GM23338 (cell line): Measurements from ENCODE around the gene OR52R1. TPM values are rescaled to one million over a fixed set of nuclear protein-coding genes. Genes with fewer than 3 reads are reported as not detected.

ENCODE experiments used
- ATAC-seq: fragments of 200-7000 bp; cut with Tn5 transposase; 3 replicates; pipeline ENCODE4 v1.9.1; 2020
- DNase-seq: peaks from one replicate; pipeline ENCODE4 v3.0.0-alpha.2; 2015; ENCODE audit warnings: low spot score
- H2AFZ ChIP-seq: fragments of 200-600 bp; sonication (generic); 2 replicates; pipeline ENCODE4 v1.8.0; 2016; ENCODE audit warnings: antibody characterized with exemption, mild to moderate bottlenecking, moderate library complexity
- H3F3A ChIP-seq: fragments of 200-600 bp; sonication (generic); replicated peaks from 2 replicates; pipeline ENCODE4 v1.8.0; 2017; ENCODE audit warnings: antibody characterized with exemption, mixed run types, low read depth
- H3K27ac ChIP-seq: fragments of 200-600 bp; sonication (generic); 2 replicates; pipeline ENCODE4 v1.6.1; 2016; ENCODE audit warnings: low read depth
- H3K27me3 ChIP-seq: fragments of 200-600 bp; sonication (generic); 2 replicates; pipeline ENCODE4 v1.8.0; 2016; ENCODE audit warnings: mild to moderate bottlenecking, mixed run types, moderate library complexity; ENCODE audit not compliant: insufficient read depth
- H3K36me3 ChIP-seq: fragments of 200-600 bp; sonication (generic); 2 replicates; pipeline ENCODE4 v1.8.0; 2016; ENCODE audit warnings: mild to moderate bottlenecking; ENCODE audit not compliant: insufficient read depth
- H3K4me1 ChIP-seq: fragments of 200-600 bp; sonication (generic); 2 replicates; pipeline ENCODE4 v1.8.0; 2016; ENCODE audit warnings: mild to moderate bottlenecking, moderate library complexity; ENCODE audit not compliant: insufficient read depth
- H3K4me2 ChIP-seq: fragments of 200-600 bp; sonication (generic); 2 replicates; pipeline ENCODE4 v1.7.1; 2017; ENCODE audit warnings: mixed run types
- H3K4me3 ChIP-seq: fragments of 200-600 bp; sonication (generic); 2 replicates; pipeline ENCODE4 v1.6.1; 2016; ENCODE audit warnings: mixed run types
- H3K79me2 ChIP-seq: fragments of 200-600 bp; sonication (generic); replicated peaks from 2 replicates; pipeline ENCODE4 v1.8.0; 2017; ENCODE audit warnings: mild to moderate bottlenecking; ENCODE audit not compliant: insufficient read depth
- H3K9me2 ChIP-seq: fragments of 200-600 bp; sonication (generic); 2 replicates; pipeline ENCODE4 v1.8.0; 2017; ENCODE audit not compliant: insufficient read depth
- H4K20me1 ChIP-seq: fragments of 200-600 bp; sonication (generic); replicated peaks from 2 replicates; pipeline ENCODE4 v1.8.0; 2017; ENCODE audit warnings: mild to moderate bottlenecking; ENCODE audit not compliant: insufficient read depth
- H3K27ac Mint-ChIP-seq: 2 replicates; pipeline ENCODE4 v1.8.0; 2020; ENCODE audit warnings: inconsistent platforms, mild to moderate bottlenecking, moderate library complexity, mixed read lengths
- H3K27me3 Mint-ChIP-seq: 3 replicates; pipeline ENCODE4 v1.8.0; 2022; ENCODE audit warnings: low read depth, mild to moderate bottlenecking, moderate library complexity, mixed read lengths, inconsistent platforms; ENCODE audit not compliant: insufficient read depth, poor library complexity
- H3K36me3 Mint-ChIP-seq: 3 replicates; pipeline ENCODE4 v1.8.0; 2021; ENCODE audit warnings: low read depth, mild to moderate bottlenecking, inconsistent platforms, moderate library complexity, mixed read lengths
- H3K4me1 Mint-ChIP-seq: 3 replicates; pipeline ENCODE4 v1.8.0; 2020; ENCODE audit warnings: mild to moderate bottlenecking, inconsistent platforms, mixed read lengths
- H3K4me3 Mint-ChIP-seq: 3 replicates; pipeline ENCODE4 v1.8.0; 2021; ENCODE audit warnings: moderate library complexity, mild to moderate bottlenecking, inconsistent platforms, mixed read lengths
- H3K9me3 Mint-ChIP-seq: 3 replicates; pipeline ENCODE4 v1.8.0; 2020; ENCODE audit warnings: moderate library complexity, mild to moderate bottlenecking, inconsistent platforms, mixed read lengths
- CREB1 ChIP-seq: fragments of 250-450 bp; sonication (Bioruptor Pico); IDR thresholded peaks from 2 replicates; pipeline ENCODE4 v1.5.0; 2020; ENCODE audit warnings: low read depth, mild to moderate bottlenecking, moderate library complexity
- EZH2 ChIP-seq: fragments of 200-600 bp; sonication (generic); IDR thresholded peaks from one replicate; pipeline ENCODE4 v1.8.0; 2017; ENCODE audit warnings: antibody characterized with exemption, mild to moderate bottlenecking, low read depth; ENCODE audit not compliant: unreplicated experiment
- EZH2phosphoT487 ChIP-seq: fragments of 200-600 bp; sonication (generic); IDR thresholded peaks from one replicate; pipeline ENCODE4 v1.8.1; 2018; ENCODE audit warnings: antibody characterized with exemption; ENCODE audit not compliant: unreplicated experiment
- JUNB ChIP-seq: IDR thresholded peaks from one replicate; pipeline ENCODE4 v1.6.1; 2016; ENCODE audit warnings: antibody characterized with exemption; ENCODE audit not compliant: unreplicated experiment
- NANOG ChIP-seq: IDR thresholded peaks from 2 replicates; pipeline ENCODE4 v1.6.1; 2016; ENCODE audit warnings: antibody characterized with exemption, borderline replicate concordance
- POLR2AphosphoS5 ChIP-seq: IDR thresholded peaks from 2 replicates; pipeline ENCODE4 v1.6.1; 2016; ENCODE audit warnings: antibody characterized with exemption, low read depth
- STAT1 ChIP-seq: IDR thresholded peaks from one replicate; pipeline ENCODE4 v1.6.1; 2016; ENCODE audit warnings: antibody characterized with exemption; ENCODE audit not compliant: unreplicated experiment
- ZNF331 ChIP-seq: fragments of 250-450 bp; sonication (Bioruptor Pico); IDR thresholded peaks from 2 replicates; pipeline ENCODE4 v1.5.0; 2020; ENCODE audit warnings: low read depth, mild to moderate bottlenecking, moderate library complexity
- polyA plus RNA-seq: library from polyadenylated mRNA; unstranded; fragments of >200 nt; fragmentation: Nextera tagmentation; extraction: Ambion mirVana; gene quantifications from 2 replicates; pipeline ENCODE4 v1.2.1, GENCODE V29; 2016
- total RNA-seq: library from RNA; depleted of rRNA; stranded (reverse); fragments of >200 nt; shearing (Covaris generic); gene quantifications from 2 replicates; pipeline ENCODE4 v1.2.3, GENCODE V29; 2014
- TF ChIP-seq, protein P1 (sequence below), 2 experiments: fragments of 200-600 bp in 1 of 2; sonication (generic) in 1 of 2; conservative IDR thresholded peaks; 2 replicates each; pipeline versions ENCODE4 v1.5.1 to v1.6.1; 2016 to 2017; ENCODE audit warnings: antibody characterized with exemption in 2 of 2, low read depth in 2 of 2, mild to moderate bottlenecking in 2 of 2, moderate library complexity in 1 of 2
- TF ChIP-seq, protein P2 (sequence below): IDR thresholded peaks from 2 replicates; pipeline ENCODE4 v1.6.1; 2016; ENCODE audit warnings: antibody characterized with exemption
- TF ChIP-seq, protein P3 (sequence below): fragments of 250-450 bp; sonication (Bioruptor Pico); IDR thresholded peaks from 2 replicates; pipeline ENCODE4 v1.5.0; 2020; ENCODE audit warnings: mild to moderate bottlenecking, moderate library complexity

The OR52R1 gene
- total and polyA plus RNA-seq, 2 experiments from 2014 or later: not detected

DNA sequence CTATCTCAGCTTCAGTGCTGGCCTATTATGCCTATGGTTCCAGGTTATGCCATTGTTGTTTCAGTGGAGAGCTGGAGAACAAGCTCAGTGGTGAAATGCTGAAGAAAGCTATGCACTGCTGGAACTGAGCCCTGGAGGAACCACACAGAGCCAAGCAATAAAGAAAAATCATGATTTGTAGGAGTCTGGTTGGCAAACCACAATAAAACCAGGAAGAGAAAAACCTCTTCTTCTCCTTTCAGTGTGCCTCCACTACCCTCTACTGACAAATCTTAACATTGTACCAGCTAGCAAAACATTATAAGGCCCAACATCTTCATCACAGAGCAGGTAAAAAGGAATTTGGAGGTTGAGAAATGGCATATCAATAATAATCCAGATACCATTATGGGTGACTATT lies 22.2 kb upstream of the OR52R1 start:
- DNase-seq: peak; percentile 41
- H3K4me1 ChIP-seq: no peaks in the 10 kb centered on the region
- H2AFZ ChIP-seq: peak overlapping the region; percentile 57; the same call in 1 of the 2 replicates
- peak; percentile 57 for ATAC-seq
- no peak overlapping the region for H3K4me3 ChIP-seq
- Mint-ChIP-seq H3K9me3 (no peaks in the 10 kb centered on the region), H3K27me3 (no peaks in the 10 kb centered on the region), H3K36me3 (no peaks in the 10 kb centered on the region), H3K4me3 (no peak overlapping the region), H3K27ac (no peak overlapping the region), H3K4me1 (no peaks in the 10 kb centered on the region; the same call in 2 of the 3 replicates)
- no peaks in the 10 kb centered on the region for H3K79me2 ChIP-seq
- TF ChIP-seq ZNF331 (CRISPR knock-in tag): no peak
- TF ChIP-seq, protein P1, sequence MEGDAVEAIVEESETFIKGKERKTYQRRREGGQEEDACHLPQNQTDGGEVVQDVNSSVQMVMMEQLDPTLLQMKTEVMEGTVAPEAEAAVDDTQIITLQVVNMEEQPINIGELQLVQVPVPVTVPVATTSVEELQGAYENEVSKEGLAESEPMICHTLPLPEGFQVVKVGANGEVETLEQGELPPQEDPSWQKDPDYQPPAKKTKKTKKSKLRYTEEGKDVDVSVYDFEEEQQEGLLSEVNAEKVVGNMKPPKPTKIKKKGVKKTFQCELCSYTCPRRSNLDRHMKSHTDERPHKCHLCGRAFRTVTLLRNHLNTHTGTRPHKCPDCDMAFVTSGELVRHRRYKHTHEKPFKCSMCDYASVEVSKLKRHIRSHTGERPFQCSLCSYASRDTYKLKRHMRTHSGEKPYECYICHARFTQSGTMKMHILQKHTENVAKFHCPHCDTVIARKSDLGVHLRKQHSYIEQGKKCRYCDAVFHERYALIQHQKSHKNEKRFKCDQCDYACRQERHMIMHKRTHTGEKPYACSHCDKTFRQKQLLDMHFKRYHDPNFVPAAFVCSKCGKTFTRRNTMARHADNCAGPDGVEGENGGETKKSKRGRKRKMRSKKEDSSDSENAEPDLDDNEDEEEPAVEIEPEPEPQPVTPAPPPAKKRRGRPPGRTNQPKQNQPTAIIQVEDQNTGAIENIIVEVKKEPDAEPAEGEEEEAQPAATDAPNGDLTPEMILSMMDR (conservative IDR thresholded peaks at IDR 0.05; ENCODE audit: low read depth in 2 of 2): peak; percentile 54 to 67
- no peak overlapping the region for H3K4me2 ChIP-seq
- no peak overlapping the region for H3K27ac ChIP-seq
- no peaks in the 10 kb centered on the region for H3K27me3 ChIP-seq
- 0 out of 2 replicates have a peak, but pooled peaks cover 7% of the 10 kb centered on the region for H3K9me2 ChIP-seq
- no peaks in the 10 kb centered on the region for H4K20me1 ChIP-seq
- no peaks in the 10 kb centered on the region for H3F3A ChIP-seq
- H3K36me3 ChIP-seq: no peaks in the 10 kb centered on the region

- no peak overlapping the region for H3K4me3 Mint-ChIP-seq
- H3K4me1 Mint-ChIP-seq: no peaks in the 10 kb centered on the region; the same call in 2 of the 3 replicates
- no peaks in the 10 kb centered on the region for H3K36me3 ChIP-seq
- no peak for DNase-seq
- no peak for ATAC-seq
- H3K27me3 ChIP-seq: no peaks in the 10 kb centered on the region
- no peaks in the 10 kb centered on the region for H3F3A ChIP-seq
- no peak overlapping the region for H3K4me2 ChIP-seq
- no peak overlapping the region for H3K4me3 ChIP-seq
- no peaks in the 10 kb centered on the region for H3K36me3 Mint-ChIP-seq
- H3K79me2 ChIP-seq: no peaks in the 10 kb centered on the region
- no peak overlapping the region for H3K27ac ChIP-seq
- no peak overlapping the region for H3K27ac Mint-ChIP-seq
- H3K4me1 ChIP-seq: no peaks in the 10 kb centered on the region
- H3K27me3 Mint-ChIP-seq: no peaks in the 10 kb centered on the region
- no peaks in the 10 kb centered on the region for H4K20me1 ChIP-seq
- H2AFZ ChIP-seq: no peak overlapping the region
- no peaks in the 10 kb centered on the region for H3K9me3 Mint-ChIP-seq
- H3K9me2 ChIP-seq: 0 out of 2 replicates have a peak, but pooled peaks cover 11% of the 10 kb centered on the region
- TF ChIP-seq, protein P2, sequence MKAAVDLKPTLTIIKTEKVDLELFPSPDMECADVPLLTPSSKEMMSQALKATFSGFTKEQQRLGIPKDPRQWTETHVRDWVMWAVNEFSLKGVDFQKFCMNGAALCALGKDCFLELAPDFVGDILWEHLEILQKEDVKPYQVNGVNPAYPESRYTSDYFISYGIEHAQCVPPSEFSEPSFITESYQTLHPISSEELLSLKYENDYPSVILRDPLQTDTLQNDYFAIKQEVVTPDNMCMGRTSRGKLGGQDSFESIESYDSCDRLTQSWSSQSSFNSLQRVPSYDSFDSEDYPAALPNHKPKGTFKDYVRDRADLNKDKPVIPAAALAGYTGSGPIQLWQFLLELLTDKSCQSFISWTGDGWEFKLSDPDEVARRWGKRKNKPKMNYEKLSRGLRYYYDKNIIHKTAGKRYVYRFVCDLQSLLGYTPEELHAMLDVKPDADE: no peak
- TF ChIP-seq NANOG: no peak
- TF ChIP-seq POLR2AphosphoS5: no peak
- TF ChIP-seq EZH2: no peak
- no peak for TF ChIP-seq JUNB
- TF ChIP-seq, protein P1 (conservative IDR thresholded peaks at IDR 0.05; ENCODE audit: low read depth in 2 of 2): no peak
- no peak for TF ChIP-seq CREB1 (CRISPR knock-in tag)
- no peak for TF ChIP-seq STAT1
- TF ChIP-seq EZH2phosphoT487: no peak
- TF ChIP-seq, protein P3, sequence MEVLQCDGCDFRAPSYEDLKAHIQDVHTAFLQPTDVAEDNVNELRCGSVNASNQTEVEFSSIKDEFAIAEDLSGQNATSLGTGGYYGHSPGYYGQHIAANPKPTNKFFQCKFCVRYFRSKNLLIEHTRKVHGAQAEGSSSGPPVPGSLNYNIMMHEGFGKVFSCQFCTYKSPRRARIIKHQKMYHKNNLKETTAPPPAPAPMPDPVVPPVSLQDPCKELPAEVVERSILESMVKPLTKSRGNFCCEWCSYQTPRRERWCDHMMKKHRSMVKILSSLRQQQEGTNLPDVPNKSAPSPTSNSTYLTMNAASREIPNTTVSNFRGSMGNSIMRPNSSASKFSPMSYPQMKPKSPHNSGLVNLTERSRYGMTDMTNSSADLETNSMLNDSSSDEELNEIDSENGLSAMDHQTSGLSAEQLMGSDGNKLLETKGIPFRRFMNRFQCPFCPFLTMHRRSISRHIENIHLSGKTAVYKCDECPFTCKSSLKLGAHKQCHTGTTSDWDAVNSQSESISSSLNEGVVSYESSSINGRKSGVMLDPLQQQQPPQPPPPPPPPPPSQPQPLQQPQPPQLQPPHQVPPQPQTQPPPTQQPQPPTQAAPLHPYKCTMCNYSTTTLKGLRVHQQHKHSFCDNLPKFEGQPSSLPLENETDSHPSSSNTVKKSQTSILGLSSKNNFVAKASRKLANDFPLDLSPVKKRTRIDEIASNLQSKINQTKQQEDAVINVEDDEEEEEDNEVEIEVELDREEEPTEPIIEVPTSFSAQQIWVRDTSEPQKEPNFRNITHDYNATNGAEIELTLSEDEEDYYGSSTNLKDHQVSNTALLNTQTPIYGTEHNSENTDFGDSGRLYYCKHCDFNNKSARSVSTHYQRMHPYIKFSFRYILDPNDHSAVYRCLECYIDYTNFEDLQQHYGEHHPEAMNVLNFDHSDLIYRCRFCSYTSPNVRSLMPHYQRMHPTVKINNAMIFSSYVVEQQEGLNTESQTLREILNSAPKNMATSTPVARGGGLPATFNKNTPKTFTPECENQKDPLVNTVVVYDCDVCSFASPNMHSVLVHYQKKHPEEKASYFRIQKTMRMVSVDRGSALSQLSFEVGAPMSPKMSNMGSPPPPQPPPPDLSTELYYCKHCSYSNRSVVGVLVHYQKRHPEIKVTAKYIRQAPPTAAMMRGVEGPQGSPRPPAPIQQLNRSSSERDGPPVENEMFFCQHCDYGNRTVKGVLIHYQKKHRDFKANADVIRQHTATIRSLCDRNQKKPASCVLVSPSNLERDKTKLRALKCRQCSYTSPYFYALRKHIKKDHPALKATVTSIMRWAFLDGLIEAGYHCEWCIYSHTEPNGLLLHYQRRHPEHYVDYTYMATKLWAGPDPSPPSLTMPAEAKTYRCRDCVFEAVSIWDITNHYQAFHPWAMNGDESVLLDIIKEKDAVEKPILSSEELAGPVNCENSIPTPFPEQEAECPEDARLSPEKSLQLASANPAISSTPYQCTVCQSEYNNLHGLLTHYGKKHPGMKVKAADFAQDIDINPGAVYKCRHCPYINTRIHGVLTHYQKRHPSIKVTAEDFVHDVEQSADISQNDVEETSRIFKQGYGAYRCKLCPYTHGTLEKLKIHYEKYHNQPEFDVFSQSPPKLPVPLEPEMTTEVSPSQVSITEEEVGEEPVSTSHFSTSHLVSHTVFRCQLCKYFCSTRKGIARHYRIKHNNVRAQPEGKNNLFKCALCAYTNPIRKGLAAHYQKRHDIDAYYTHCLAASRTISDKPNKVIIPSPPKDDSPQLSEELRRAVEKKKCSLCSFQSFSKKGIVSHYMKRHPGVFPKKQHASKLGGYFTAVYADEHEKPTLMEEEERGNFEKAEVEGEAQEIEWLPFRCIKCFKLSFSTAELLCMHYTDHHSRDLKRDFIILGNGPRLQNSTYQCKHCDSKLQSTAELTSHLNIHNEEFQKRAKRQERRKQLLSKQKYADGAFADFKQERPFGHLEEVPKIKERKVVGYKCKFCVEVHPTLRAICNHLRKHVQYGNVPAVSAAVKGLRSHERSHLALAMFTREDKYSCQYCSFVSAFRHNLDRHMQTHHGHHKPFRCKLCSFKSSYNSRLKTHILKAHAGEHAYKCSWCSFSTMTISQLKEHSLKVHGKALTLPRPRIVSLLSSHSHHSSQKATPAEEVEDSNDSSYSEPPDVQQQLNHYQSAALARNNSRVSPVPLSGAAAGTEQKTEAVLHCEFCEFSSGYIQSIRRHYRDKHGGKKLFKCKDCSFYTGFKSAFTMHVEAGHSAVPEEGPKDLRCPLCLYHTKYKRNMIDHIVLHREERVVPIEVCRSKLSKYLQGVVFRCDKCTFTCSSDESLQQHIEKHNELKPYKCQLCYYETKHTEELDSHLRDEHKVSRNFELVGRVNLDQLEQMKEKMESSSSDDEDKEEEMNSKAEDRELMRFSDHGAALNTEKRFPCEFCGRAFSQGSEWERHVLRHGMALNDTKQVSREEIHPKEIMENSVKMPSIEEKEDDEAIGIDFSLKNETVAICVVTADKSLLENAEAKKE: no peak
Observed at GRCh38 chr11:4825132-4825531, 21.0 kb upstream of the OR52R1 start.
